PC-3 (cell line): ENCODE measurements around the gene OPRM1. TPM values are rescaled to one million over a fixed set of nuclear protein-coding genes. Genes with fewer than 3 reads are reported as not detected.

Source experiments
- ATAC-seq: fragments of 200-7000 bp; cut with Tn5 transposase; 2 replicates; pipeline ENCODE4 v1.9.1; 2020; ENCODE audit warnings: mild to moderate bottlenecking, moderate library complexity
- BruUV-seq: library from RNA; stranded (reverse); fragments of 400-500 nt; replicated peaks from 2 replicates; lab custom pipeline; 2021; lab: Mats Ljungman, UMichigan
- CTCF ChIA-PET: fragments of 300-600 bp; sonication (Branson Sonifier 250); formaldehyde crosslinking; loops from one replicate; lab custom pipeline; 2022; ENCODE audit warnings: antibody characterized with exemption; lab: Charles Lee
- POLR2A ChIA-PET: fragments of 300-600 bp; sonication (Branson Sonifier 250); formaldehyde crosslinking; loops from one replicate; lab custom pipeline; 2022; ENCODE audit warnings: antibody characterized with exemption; ENCODE audit not compliant: unreplicated experiment; lab: Charles Lee
- DNase-seq: peaks from one replicate; pipeline ENCODE4 v3.0.0-alpha.2; 2015
- H2AFZ ChIP-seq: fragments of 300-600 bp; sonication (generic); 2 replicates; pipeline ENCODE4 v1.6.0; 2016; ENCODE audit warnings: antibody characterized with exemption, low read length
- H3F3A ChIP-seq: fragments of 300-600 bp; sonication (generic); one replicate; pipeline ENCODE4 v1.6.0; 2017; ENCODE audit warnings: antibody characterized with exemption, low read length, control low read depth, mild to moderate bottlenecking; ENCODE audit not compliant: unreplicated experiment
- H3K27ac ChIP-seq: fragments of 300-600 bp; sonication (generic); 2 replicates; pipeline ENCODE4 v1.5.1; 2016; ENCODE audit warnings: mild to moderate bottlenecking, low read length
- H3K27me3 ChIP-seq: fragments of 300-600 bp; sonication (generic); 2 replicates; pipeline ENCODE4 v1.6.1; 2016; ENCODE audit warnings: low read length, mixed read lengths
- H3K36me3 ChIP-seq: fragments of 300-600 bp; sonication (generic); 2 replicates; pipeline ENCODE4 v1.6.1; 2016; ENCODE audit warnings: low read depth, mixed run types, low read length, mixed read lengths
- H3K4me1 ChIP-seq: fragments of 300-600 bp; sonication (generic); 2 replicates; pipeline ENCODE4 v1.5.1; 2016; ENCODE audit warnings: low read length; ENCODE audit not compliant: insufficient read depth
- H3K4me2 ChIP-seq: fragments of 300-600 bp; sonication (generic); 2 replicates; pipeline ENCODE4 v1.6.0; 2016; ENCODE audit warnings: low read length
- H3K4me3 ChIP-seq: fragments of 300-600 bp; sonication (generic); 2 replicates; pipeline ENCODE4 v1.5.1; 2016; ENCODE audit warnings: mild to moderate bottlenecking, low read length, mixed read lengths
- H3K79me2 ChIP-seq: fragments of 300-600 bp; sonication (generic); 2 replicates; pipeline ENCODE4 v1.6.1; 2017; ENCODE audit warnings: low read length, mixed read lengths
- H3K9ac ChIP-seq: fragments of 300-600 bp; sonication (generic); 2 replicates; pipeline ENCODE4 v1.6.0; 2016; ENCODE audit warnings: mild to moderate bottlenecking, low read length
- H3K9me2 ChIP-seq: fragments of 300-600 bp; sonication (generic); replicated peaks from 2 replicates; pipeline ENCODE4 v1.6.1; 2016; ENCODE audit warnings: mixed run types, low read length, mixed read lengths
- H3K9me3 ChIP-seq: fragments of 300-600 bp; sonication (generic); 2 replicates; pipeline ENCODE4 v1.6.1; 2016; ENCODE audit warnings: low read length, mixed read lengths
- H4K20me1 ChIP-seq: fragments of 300-600 bp; sonication (generic); 2 replicates; pipeline ENCODE4 v1.6.1; 2016; ENCODE audit warnings: low read length, mixed read lengths
- EZH2 ChIP-seq: fragments of 300-600 bp; sonication (generic); IDR thresholded peaks from one replicate; pipeline ENCODE4 v1.6.1; 2017; ENCODE audit warnings: antibody characterized with exemption, mild to moderate bottlenecking, low read length; ENCODE audit not compliant: unreplicated experiment
- EZH2phosphoT487 ChIP-seq: fragments of 300-600 bp; sonication (generic); IDR thresholded peaks from 2 replicates; pipeline ENCODE4 v1.6.1; 2018; ENCODE audit warnings: mild to moderate bottlenecking, antibody characterized with exemption, low read length, borderline replicate concordance
- intact Hi-C: fragments of 100-400 bp; cut with micrococcal nuclease; formaldehyde crosslinking; loops from 2 replicates; pipeline ENCODE4 v1.9.0; 2023
- total RNA-seq: library from RNA; depleted of rRNA; stranded (reverse); fragments of >200 nt; gene quantifications from 2 replicates; pipeline ENCODE4 v1.2.3, GENCODE V29; 2014
- TF ChIP-seq, protein P1 (sequence below): fragments of 300-600 bp; sonication (generic); conservative IDR thresholded peaks from 2 replicates; pipeline ENCODE4 v1.5.1; 2017; ENCODE audit warnings: antibody characterized with exemption, low read depth, mild to moderate bottlenecking, low read length

Gene OPRM1
- total RNA-seq, 1 experiment from 2014 or later, result not detected

DNA sequence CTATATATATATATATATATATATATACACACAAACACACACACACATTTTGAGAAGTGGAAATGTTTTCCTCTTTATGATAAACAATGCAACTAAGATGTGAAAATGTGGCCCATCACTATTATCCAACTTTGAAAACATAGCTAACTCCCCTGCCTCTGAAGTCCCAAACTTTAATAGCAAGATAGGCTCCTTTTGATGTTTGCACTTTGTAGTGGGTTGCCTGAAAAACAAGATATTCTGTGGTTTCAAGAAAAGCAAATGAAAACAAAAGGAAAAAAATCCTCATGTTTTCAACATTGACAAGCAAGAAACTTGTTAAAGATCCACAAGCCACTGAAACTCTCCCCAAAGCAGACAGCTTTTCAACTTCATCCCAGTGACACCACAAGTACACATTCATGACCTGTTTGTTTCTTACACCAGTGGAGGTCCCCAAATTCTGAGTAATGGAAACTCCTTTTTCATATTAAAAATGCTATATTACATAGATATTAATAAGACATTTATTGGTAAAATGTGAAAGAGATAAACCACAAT is 227.6 kb downstream of the OPRM1 start:
- Histone ChIP-seq H3K9me3 (no peaks in the 10 kb centered on the region), H3K4me2 (no peak overlapping the region), H3K79me2 (no peaks in the 10 kb centered on the region), H3K36me3 (no peaks in the 10 kb centered on the region), H3K4me3 (no peak overlapping the region), H3F3A (no peaks in the 10 kb centered on the region), H3K27me3 (no peaks in the 10 kb centered on the region), H3K27ac (no peak overlapping the region), H3K4me1 (no peaks in the 10 kb centered on the region), H2AFZ (no peak overlapping the region), H4K20me1 (no peaks in the 10 kb centered on the region), H3K9ac (no peak overlapping the region), H3K9me2 (no peaks in the 10 kb centered on the region)
- intact Hi-C loops, result no loop called here
- BruUV-seq, result no TSS peak
- CTCF ChIA-PET, result no interaction called here
- POLR2A ChIA-PET, result no interaction called here
- no peak for ATAC-seq
- TF ChIP-seq EZH2, result no peak
- no peak for TF ChIP-seq EZH2phosphoT487
- TF ChIP-seq, protein P1, sequence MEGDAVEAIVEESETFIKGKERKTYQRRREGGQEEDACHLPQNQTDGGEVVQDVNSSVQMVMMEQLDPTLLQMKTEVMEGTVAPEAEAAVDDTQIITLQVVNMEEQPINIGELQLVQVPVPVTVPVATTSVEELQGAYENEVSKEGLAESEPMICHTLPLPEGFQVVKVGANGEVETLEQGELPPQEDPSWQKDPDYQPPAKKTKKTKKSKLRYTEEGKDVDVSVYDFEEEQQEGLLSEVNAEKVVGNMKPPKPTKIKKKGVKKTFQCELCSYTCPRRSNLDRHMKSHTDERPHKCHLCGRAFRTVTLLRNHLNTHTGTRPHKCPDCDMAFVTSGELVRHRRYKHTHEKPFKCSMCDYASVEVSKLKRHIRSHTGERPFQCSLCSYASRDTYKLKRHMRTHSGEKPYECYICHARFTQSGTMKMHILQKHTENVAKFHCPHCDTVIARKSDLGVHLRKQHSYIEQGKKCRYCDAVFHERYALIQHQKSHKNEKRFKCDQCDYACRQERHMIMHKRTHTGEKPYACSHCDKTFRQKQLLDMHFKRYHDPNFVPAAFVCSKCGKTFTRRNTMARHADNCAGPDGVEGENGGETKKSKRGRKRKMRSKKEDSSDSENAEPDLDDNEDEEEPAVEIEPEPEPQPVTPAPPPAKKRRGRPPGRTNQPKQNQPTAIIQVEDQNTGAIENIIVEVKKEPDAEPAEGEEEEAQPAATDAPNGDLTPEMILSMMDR, result no peak
- no peak for DNase-seq

DNA sequence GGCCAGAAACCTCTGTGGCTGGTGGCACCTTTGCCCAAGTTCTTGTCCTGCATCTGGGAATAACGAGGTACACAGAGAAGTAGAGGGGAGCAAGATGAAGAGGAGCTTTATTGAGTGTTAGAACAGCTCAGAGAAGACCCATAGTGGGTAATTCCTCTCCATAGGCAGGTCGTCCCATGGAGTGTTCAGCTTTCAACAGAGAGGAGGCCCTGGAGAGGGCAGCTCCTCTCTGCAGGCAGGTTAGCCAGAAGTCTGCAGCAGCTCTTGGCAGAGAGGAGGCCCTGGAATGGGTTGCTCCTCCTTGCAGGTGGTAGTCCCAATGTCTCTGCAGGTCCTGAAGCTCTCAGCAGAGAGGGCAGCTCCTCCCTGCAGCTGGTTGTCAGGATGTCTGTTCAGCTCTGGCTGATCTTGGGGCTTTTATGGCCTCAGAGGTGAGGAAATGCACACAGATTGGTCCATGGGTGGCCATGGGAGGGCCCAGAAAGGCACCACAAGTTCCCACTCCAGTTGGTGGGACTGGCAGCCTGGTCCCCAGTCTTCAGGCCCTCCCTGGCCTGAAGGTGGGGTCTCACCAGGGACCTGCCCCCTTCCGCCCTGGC is 228.6 kb downstream of the OPRM1 start:
- DNase-seq (no peak), ATAC-seq (no peak)
- Histone ChIP-seq H3K4me2 (no peak overlapping the region), H3K79me2 (no peaks in the 10 kb centered on the region), H3K36me3 (no peaks in the 10 kb centered on the region), H3K9me2 (no peaks in the 10 kb centered on the region), H3K27ac (no peak overlapping the region), H3K27me3 (no peaks in the 10 kb centered on the region), H3F3A (no peaks in the 10 kb centered on the region), H3K9ac (no peak overlapping the region), H3K4me3 (no peak overlapping the region), H2AFZ (no peak overlapping the region), H3K4me1 (no peaks in the 10 kb centered on the region), H3K9me3 (no peaks in the 10 kb centered on the region), H4K20me1 (no peaks in the 10 kb centered on the region)
- no TSS peak for BruUV-seq
- TF ChIP-seq EZH2, result no peak
- no peak for TF ChIP-seq EZH2phosphoT487
- TF ChIP-seq, protein P1, result no peak
- ChIA-PET CTCF (no interaction called here), POLR2A (no interaction called here)
- intact Hi-C loops, result no loop called here

DNA sequence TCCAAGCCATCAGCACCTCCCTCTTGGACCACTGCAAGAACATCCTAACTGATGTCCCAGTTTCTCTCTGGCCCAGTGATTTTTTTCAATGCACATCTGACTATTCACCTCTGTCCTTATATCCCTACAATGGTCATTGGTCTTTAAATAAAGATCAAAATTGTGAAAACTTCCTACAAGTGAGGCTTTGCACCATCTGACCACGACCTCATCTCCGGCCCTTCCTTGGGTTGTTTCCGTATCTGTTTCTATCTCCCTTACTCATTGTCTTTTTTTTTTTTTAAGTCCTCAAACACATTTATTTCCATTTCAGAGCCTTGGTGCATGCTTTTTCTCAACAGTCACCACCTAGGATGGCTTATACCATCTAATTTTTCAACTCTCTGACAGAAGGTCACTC is 229.4 kb downstream of the OPRM1 start:
- ATAC-seq, result no peak
- ChIA-PET POLR2A (no interaction called here), CTCF (no interaction called here)
- H3K79me2 ChIP-seq, result no peaks in the 10 kb centered on the region
- H4K20me1 ChIP-seq, result no peaks in the 10 kb centered on the region
- no peaks in the 10 kb centered on the region for H3K9me3 ChIP-seq
- no peak for DNase-seq
- H3K4me3 ChIP-seq, result no peak overlapping the region
- H3K4me1 ChIP-seq, result no peaks in the 10 kb centered on the region
- intact Hi-C loops, result no loop called here
- no peaks in the 10 kb centered on the region for H3K9me2 ChIP-seq
- no peak overlapping the region for H3K4me2 ChIP-seq
- no peak overlapping the region for H3K9ac ChIP-seq
- no peaks in the 10 kb centered on the region for H3K27me3 ChIP-seq
- no peak overlapping the region for H2AFZ ChIP-seq
- BruUV-seq, result no TSS peak
- no peaks in the 10 kb centered on the region for H3F3A ChIP-seq
- no peak for TF ChIP-seq EZH2
- TF ChIP-seq, protein P1, result no peak
- TF ChIP-seq EZH2phosphoT487, result no peak
- no peak overlapping the region for H3K27ac ChIP-seq
- H3K36me3 ChIP-seq, result no peaks in the 10 kb centered on the region
